A673 (cell line): Measurements from ENCODE around the gene RASD2. TPM values are rescaled to one million over a fixed set of nuclear protein-coding genes. Genes with fewer than 3 reads are reported as not detected.
A peak's percentile ranks its signal among the peaks of the same experiment; 100 is the strongest.

Source experiments
- BruUV-seq: library from RNA; stranded (reverse); fragments of 400-500 nt; replicated peaks from 2 replicates; lab custom pipeline; 2021; lab: Mats Ljungman, UMichigan
- CTCF ChIA-PET: fragments of 300-600 bp; sonication (Branson Sonifier 250); formaldehyde crosslinking; loops from one replicate; lab custom pipeline; 2022; ENCODE audit warnings: antibody characterized with exemption; lab: Charles Lee
- POLR2A ChIA-PET: fragments of 300-600 bp; sonication (Branson Sonifier 250); formaldehyde crosslinking; loops from one replicate; lab custom pipeline; 2022; ENCODE audit warnings: antibody characterized with exemption; ENCODE audit not compliant: low non-redundant PET; lab: Charles Lee
- DNase-seq: peaks from one replicate; pipeline ENCODE4 v3.0.0-alpha.2; 2015; ENCODE audit warnings: low spot score
- H3K27ac ChIP-seq: fragments of 200-600 bp; sonication (generic); 2 replicates; pipeline ENCODE4 v1.5.1; 2016; ENCODE audit warnings: mixed run types, low read depth, mild to moderate bottlenecking, mixed read lengths, antibody characterized with exemption, low read length; ENCODE audit not compliant: poor library complexity, severe bottlenecking
- H3K27me3 ChIP-seq: fragments of 200-600 bp; sonication (generic); replicated peaks from 2 replicates; pipeline ENCODE4 v1.6.1; 2017; ENCODE audit warnings: mixed run types, low read depth, mild to moderate bottlenecking, mixed read lengths, antibody characterized with exemption, low read length; ENCODE audit not compliant: insufficient read depth, poor library complexity
- H3K36me3 ChIP-seq: fragments of 200-600 bp; sonication (generic); 2 replicates; pipeline ENCODE4 v1.6.1; 2016; ENCODE audit warnings: mixed run types, mild to moderate bottlenecking, mixed read lengths, antibody characterized with exemption, low read length; ENCODE audit not compliant: insufficient read depth, poor library complexity, severe bottlenecking
- H3K4me1 ChIP-seq: fragments of 200-600 bp; sonication (generic); 2 replicates; pipeline ENCODE4 v1.6.1; 2017; ENCODE audit warnings: mixed run types, mild to moderate bottlenecking, mixed read lengths, antibody characterized with exemption, low read length; ENCODE audit not compliant: insufficient read depth, poor library complexity, severe bottlenecking
- H3K4me3 ChIP-seq: fragments of 200-600 bp; sonication (generic); 2 replicates; pipeline ENCODE4 v1.5.1; 2016; ENCODE audit warnings: low read depth, mixed run types, mild to moderate bottlenecking, mixed read lengths, low read length; ENCODE audit not compliant: poor library complexity, severe bottlenecking
- H3K9me3 ChIP-seq: fragments of 200-600 bp; sonication (generic); 2 replicates; pipeline ENCODE4 v1.6.1; 2016; ENCODE audit warnings: mixed run types, low read depth, mild to moderate bottlenecking, mixed read lengths, antibody characterized with exemption, low read length; ENCODE audit not compliant: poor library complexity, severe bottlenecking
- EZH2 ChIP-seq: fragments of 200-600 bp; sonication (generic); IDR thresholded peaks from 2 replicates; pipeline ENCODE4 v1.6.1; 2017; ENCODE audit warnings: borderline replicate concordance, low read depth, mild to moderate bottlenecking, mixed read lengths, antibody characterized with exemption, low read length; ENCODE audit not compliant: poor library complexity, severe bottlenecking
- intact Hi-C: fragments of 100-400 bp; cut with micrococcal nuclease; formaldehyde crosslinking; loops from one replicate; pipeline ENCODE4 v1.10.0; 2022; ENCODE audit not compliant: unreplicated experiment
- total RNA-seq: library from RNA; stranded (reverse); gene quantifications from 2 replicates; pipeline ENCODE4 v1.2.3, GENCODE V29; 2021
- TF ChIP-seq, protein P1 (sequence below): fragments of 300-800, 200-600 bp; sonication (generic); conservative IDR thresholded peaks from 2 replicates; pipeline ENCODE4 v1.5.1; 2017; ENCODE audit warnings: low read depth, mild to moderate bottlenecking, antibody characterized with exemption, low read length, moderate library complexity, mixed read lengths

Gene RASD2
- total RNA-seq, 1 experiment from 2014 or later, result 1.3 TPM

DNA sequence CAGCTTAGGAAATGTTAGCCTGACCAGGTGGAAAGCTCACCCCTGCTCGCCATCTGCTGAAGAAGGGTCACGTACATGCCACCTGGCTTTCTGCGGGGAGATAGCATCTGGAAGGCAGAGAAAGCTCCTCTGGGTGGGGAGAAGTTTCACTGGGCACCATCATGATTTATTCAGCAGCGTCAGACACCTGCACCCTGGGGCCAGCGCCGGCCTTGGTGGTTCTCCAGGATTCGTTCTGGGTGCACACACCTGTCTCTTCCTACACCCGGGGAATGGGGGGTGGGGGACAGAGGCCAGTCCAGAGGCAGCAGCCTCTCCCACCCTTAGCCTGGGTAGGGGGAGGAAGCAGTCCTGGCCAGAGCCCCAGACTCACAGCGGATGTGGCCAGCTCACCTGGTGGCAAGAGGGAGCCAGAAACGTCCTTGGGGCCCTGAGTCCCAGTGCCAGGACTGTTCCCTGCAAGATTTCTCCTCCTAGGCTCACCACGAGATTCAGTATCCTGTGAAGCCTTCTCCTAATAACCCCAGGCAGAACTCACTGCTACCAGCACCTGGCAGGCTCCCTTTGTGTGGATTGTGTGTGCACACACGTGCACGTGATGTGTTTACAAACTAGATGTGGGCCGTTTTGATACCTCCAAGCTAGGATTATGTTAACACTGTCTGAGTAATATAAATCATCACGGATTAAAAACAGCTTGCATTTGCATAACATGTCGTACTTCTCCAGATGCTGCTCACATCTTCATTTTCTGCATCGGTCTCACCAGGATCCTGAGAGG lies 17.3 kb upstream of the RASD2 start:
- Histone ChIP-seq H3K4me3 (no peak overlapping the region), H3K9me3 (no peaks in the 10 kb centered on the region), H3K4me1 (peaks cover 22% of the 10 kb centered on the region), H3K27me3 (no peaks in the 10 kb centered on the region), H3K36me3 (no peaks in the 10 kb centered on the region), H3K27ac (no peak overlapping the region)
- ChIA-PET CTCF (no interaction called here), POLR2A (no interaction called here)
- no TSS peak for BruUV-seq
- no peak for TF ChIP-seq EZH2
- TF ChIP-seq, protein P1, sequence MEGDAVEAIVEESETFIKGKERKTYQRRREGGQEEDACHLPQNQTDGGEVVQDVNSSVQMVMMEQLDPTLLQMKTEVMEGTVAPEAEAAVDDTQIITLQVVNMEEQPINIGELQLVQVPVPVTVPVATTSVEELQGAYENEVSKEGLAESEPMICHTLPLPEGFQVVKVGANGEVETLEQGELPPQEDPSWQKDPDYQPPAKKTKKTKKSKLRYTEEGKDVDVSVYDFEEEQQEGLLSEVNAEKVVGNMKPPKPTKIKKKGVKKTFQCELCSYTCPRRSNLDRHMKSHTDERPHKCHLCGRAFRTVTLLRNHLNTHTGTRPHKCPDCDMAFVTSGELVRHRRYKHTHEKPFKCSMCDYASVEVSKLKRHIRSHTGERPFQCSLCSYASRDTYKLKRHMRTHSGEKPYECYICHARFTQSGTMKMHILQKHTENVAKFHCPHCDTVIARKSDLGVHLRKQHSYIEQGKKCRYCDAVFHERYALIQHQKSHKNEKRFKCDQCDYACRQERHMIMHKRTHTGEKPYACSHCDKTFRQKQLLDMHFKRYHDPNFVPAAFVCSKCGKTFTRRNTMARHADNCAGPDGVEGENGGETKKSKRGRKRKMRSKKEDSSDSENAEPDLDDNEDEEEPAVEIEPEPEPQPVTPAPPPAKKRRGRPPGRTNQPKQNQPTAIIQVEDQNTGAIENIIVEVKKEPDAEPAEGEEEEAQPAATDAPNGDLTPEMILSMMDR, result no peak
- DNase-seq, result peak; percentile 52
- intact Hi-C loops, result no loop called here

DNA sequence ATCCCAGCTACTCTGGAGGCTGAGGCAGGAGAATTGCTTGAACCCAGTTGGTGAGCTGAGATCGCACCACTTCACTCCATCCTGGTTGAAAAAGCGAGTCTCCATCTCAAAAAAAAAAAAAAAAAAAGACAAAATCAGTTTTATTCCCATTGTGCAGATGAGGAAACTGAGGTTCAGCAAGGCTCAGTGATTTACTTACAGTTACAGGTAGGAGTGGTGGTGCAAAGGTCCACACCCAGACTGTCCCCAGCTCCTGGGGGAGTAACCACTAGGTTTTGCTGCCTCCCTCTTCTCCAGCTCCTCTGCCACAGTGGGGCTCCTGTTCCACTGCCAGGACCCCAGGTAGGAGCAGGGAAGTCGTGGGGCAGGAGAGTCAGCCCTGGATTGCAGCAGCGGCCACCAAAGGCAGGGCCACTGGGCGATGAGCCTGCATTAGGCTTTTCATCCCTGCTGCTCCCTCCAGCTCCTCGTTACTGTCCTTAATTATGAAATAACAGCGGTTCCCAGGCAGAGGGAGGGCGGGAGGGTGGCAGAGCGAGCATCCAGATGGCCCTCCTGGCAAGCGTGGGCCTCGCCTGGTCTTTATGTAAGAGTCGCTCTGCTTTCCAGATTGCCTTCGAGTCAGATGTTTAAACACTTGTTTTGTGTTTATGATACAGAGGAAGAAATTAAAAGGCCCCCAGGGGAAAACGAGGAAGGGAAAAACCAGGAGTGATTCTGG lies 15.5 kb upstream of the RASD2 start:
- BruUV-seq, result no TSS peak
- Histone ChIP-seq H3K4me3 (no peak overlapping the region), H3K27me3 (no peaks in the 10 kb centered on the region), H3K9me3 (no peaks in the 10 kb centered on the region), H3K27ac (no peak overlapping the region), H3K36me3 (no peaks in the 10 kb centered on the region), H3K4me1 (peaks cover 22% of the 10 kb centered on the region)
- POLR2A ChIA-PET, result interaction anchor here (0.6 to 0.7 kb wide), 2 partner anchors 15 to 25 kb away, joined by 3 read pairs; no protein-coding TSS in a partner anchor
- DNase-seq, result peak; percentile 52
- CTCF ChIA-PET, result interaction anchor here (1.2 kb wide), 1 partner anchor 15 kb away, joined by 5 read pairs; the partner anchor contains the start of gene RASD2
- intact Hi-C loops, result no loop called here
- TF ChIP-seq, protein P1, result no peak
- TF ChIP-seq EZH2, result no peak

DNA sequence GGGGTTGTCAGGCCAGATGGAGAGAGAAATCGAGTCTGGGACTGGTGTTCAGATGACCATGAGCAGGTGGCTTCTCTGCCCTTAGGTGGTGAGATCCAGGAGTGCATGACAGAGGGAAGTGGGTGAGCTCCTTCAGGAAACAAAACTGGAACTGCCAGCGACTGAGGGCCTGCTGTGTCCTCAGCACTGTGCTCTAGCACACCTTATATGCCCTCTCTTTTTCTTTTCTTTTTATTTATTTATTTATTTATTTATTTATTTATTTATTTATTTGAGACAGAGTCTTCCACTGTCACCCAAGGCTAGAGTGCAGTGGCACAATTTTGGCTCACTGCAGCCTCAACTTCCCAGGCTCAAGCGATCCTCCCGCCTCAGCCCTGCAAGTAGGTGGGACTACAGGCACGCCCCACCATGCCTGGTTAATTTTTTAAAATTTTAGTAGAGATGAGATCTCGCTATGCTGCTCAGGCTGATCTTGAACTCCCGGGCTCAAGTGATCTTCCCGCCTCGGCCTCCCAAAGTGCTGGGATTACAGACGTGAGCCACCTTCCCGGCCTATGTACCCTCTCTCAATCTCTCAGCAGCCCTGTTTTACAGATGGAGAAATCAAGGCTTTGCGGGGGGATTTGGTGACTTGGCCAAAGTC lies 14.8 kb upstream of the RASD2 start:
- TF ChIP-seq, protein P1, result no peak
- TF ChIP-seq EZH2, result no peak
- H3K27ac ChIP-seq, result no peak overlapping the region
- ChIA-PET CTCF (no interaction called here), POLR2A (interaction anchor here (0.7 kb wide), 1 partner anchor 24 kb away, joined by 3 read pairs; no protein-coding TSS in a partner anchor)
- no peak overlapping the region for H3K4me3 ChIP-seq
- no peaks in the 10 kb centered on the region for H3K27me3 ChIP-seq
- no peaks in the 10 kb centered on the region for H3K36me3 ChIP-seq
- no TSS peak for BruUV-seq
- DNase-seq, result no peak
- H3K4me1 ChIP-seq, result peaks cover 22% of the 10 kb centered on the region
- no peaks in the 10 kb centered on the region for H3K9me3 ChIP-seq
- intact Hi-C loops, result no loop called here
